Cardiac muscle cell (in vitro differentiated cells and primary cell): ENCODE results near the gene NUSAP1. TPM values are rescaled to one million over a fixed set of nuclear protein-coding genes. Genes with fewer than 3 reads are reported as not detected.

Experiments used
- DNase-seq, 2 donors: peaks; one replicate each; pipeline versions ENCODE4 v3.0.0 to v3.0.0-alpha.2; 2010 to 2017; ENCODE audit warnings: low read depth in 1 of 2, low spot score in 1 of 2
- H3K27ac ChIP-seq: fragments of 200-600 bp; sonication (generic); 2 replicates; pipeline ENCODE4 v1.5.1; 2016
- H3K27me3 ChIP-seq: fragments of 200-600 bp; sonication (generic); 2 replicates; pipeline ENCODE4 v1.6.0; 2016; ENCODE audit warnings: control low read depth
- H3K36me3 ChIP-seq: fragments of 200-600 bp; sonication (generic); 2 replicates; pipeline ENCODE4 v1.5.1; 2016; ENCODE audit warnings: control low read depth
- H3K4me1 ChIP-seq: fragments of 200-600 bp; sonication (generic); 2 replicates; pipeline ENCODE4 v1.8.1; 2017; ENCODE audit warnings: low read depth, mild to moderate bottlenecking, mixed run types
- H3K4me3 ChIP-seq: fragments of 200-600 bp; sonication (generic); 2 replicates; pipeline ENCODE4 v1.5.1; 2016; ENCODE audit warnings: mild to moderate bottlenecking
- H3K9me3 ChIP-seq: fragments of 200-600 bp; sonication (generic); 2 replicates; pipeline ENCODE4 v1.5.1; 2017; ENCODE audit warnings: low read depth, mild to moderate bottlenecking, control low read depth
- polyA plus RNA-seq: library from polyadenylated mRNA; unstranded; fragments of >200 nt; fragmentation: Nextera tagmentation; extraction: Ambion mirVana; gene quantifications from 2 replicates; pipeline ENCODE4 v1.2.1, GENCODE V29; 2016
- total RNA-seq: library from RNA; depleted of rRNA; stranded (reverse); fragments of >200 nt; gene quantifications from 2 replicates; pipeline ENCODE4 v1.2.3, GENCODE V29; 2016
- TF ChIP-seq, protein P1 (sequence below): IDR thresholded peaks from 2 replicates; pipeline ENCODE4 v1.5.1; 2012; ENCODE audit warnings: low read depth, mild to moderate bottlenecking, low read length

NUSAP1 gene
- total and polyA plus RNA-seq, 2 experiments from 2014 or later, result 28.5 to 198 TPM

GRCh38 chr15:41337047-41337446 is 4.4 kb downstream of the NUSAP1 start:
- no peak overlapping the region for H3K27ac ChIP-seq
- DNase-seq, result no peak
- H3K36me3 ChIP-seq, result no peaks in the 10 kb centered on the region
- TF ChIP-seq, protein P1, sequence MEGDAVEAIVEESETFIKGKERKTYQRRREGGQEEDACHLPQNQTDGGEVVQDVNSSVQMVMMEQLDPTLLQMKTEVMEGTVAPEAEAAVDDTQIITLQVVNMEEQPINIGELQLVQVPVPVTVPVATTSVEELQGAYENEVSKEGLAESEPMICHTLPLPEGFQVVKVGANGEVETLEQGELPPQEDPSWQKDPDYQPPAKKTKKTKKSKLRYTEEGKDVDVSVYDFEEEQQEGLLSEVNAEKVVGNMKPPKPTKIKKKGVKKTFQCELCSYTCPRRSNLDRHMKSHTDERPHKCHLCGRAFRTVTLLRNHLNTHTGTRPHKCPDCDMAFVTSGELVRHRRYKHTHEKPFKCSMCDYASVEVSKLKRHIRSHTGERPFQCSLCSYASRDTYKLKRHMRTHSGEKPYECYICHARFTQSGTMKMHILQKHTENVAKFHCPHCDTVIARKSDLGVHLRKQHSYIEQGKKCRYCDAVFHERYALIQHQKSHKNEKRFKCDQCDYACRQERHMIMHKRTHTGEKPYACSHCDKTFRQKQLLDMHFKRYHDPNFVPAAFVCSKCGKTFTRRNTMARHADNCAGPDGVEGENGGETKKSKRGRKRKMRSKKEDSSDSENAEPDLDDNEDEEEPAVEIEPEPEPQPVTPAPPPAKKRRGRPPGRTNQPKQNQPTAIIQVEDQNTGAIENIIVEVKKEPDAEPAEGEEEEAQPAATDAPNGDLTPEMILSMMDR, result no peak
- H3K4me3 ChIP-seq, result no peak overlapping the region
- H3K27me3 ChIP-seq, result no peaks in the 10 kb centered on the region
- peaks cover 3% of the 10 kb centered on the region for H3K4me1 ChIP-seq
- H3K9me3 ChIP-seq, result no peaks in the 10 kb centered on the region

GRCh38 chr15:41337631-41338522 is 5.2 kb downstream of the NUSAP1 start:
- Histone ChIP-seq H3K36me3 (no peaks in the 10 kb centered on the region), H3K4me3 (no peak overlapping the region)

GRCh38 chr15:41340189-41340695 is 7.6 kb downstream of the NUSAP1 start:
- Histone ChIP-seq H3K36me3 (no peaks in the 10 kb centered on the region), H3K4me1 (no peaks in the 10 kb centered on the region), H3K4me3 (no peak overlapping the region), H3K9me3 (no peaks in the 10 kb centered on the region), H3K27me3 (no peaks in the 10 kb centered on the region), H3K27ac (no peak overlapping the region)
- DNase-seq, result no peak
- TF ChIP-seq, protein P1, result no peak

More at GRCh38 chr15:41337631-41338522, 5.2 kb downstream of the NUSAP1 start:
- H3K27ac ChIP-seq, result peak overlapping the region; percentile 37
- TF ChIP-seq, protein P1, result no peak
- H3K27me3 ChIP-seq, result no peaks in the 10 kb centered on the region
- peaks cover 3% of the 10 kb centered on the region for H3K4me1 ChIP-seq
- no peak for DNase-seq
- no peaks in the 10 kb centered on the region for H3K9me3 ChIP-seq

DNA sequence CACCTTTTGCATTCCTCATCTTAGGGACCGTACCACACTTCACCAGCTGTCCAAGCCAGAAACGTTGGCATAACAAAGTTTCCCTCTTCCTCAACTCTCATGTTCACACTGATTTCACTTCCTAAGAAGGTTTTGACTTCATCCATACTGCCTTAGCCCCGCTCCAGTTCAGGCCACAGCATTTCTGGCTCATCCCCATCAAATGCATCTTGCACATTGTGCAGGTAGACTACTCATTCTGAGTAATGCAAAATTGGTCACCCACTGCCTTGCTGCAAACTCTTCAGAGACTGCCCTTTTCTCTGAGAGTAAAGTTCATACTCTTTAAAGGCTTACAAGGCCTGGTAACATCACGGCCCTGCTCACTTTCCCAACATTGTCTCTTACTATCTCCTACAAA is 8.8 kb downstream of the NUSAP1 start:
- DNase-seq, result no peak
- no peak overlapping the region for H3K4me3 ChIP-seq
- no peaks in the 10 kb centered on the region for H3K27me3 ChIP-seq
- H3K4me1 ChIP-seq, result no peaks in the 10 kb centered on the region
- no peak overlapping the region for H3K27ac ChIP-seq
- TF ChIP-seq, protein P1, result no peak
- no peaks in the 10 kb centered on the region for H3K36me3 ChIP-seq
- H3K9me3 ChIP-seq, result no peaks in the 10 kb centered on the region

DNA sequence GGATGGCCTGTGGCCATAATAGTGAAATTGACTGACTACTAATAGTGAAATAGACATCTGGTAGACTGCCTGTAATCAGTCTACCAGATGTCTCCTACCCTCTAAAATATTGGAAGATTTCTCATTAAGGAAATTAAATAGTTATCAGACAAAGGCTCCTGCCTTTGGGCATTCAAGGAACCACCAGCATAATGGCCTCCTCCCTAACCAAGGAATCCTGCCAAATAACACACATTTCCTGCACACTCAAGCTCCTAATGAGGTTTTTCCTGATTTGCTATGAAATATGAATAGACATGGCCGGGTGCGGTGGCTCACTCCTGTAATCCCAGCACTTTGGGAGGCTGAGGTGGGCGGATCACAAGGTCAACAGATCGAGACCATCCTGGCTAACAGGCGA is 14.6 kb downstream of the NUSAP1 start:
- H3K36me3 ChIP-seq, result peaks cover 5% of the 10 kb centered on the region

More for the DNA sequence above, 14.6 kb downstream of the NUSAP1 start:
- H3K4me1 ChIP-seq, result peaks cover 15% of the 10 kb centered on the region
- no peak overlapping the region for H3K4me3 ChIP-seq
- no peaks in the 10 kb centered on the region for H3K9me3 ChIP-seq
- no peaks in the 10 kb centered on the region for H3K27me3 ChIP-seq
- TF ChIP-seq, protein P1, result no peak
- DNase-seq, result no peak
- H3K27ac ChIP-seq, result no peak overlapping the region
